Testis (tissue), 2 donors: ENCODE results near the gene MDH1B.

ENCODE experiments used
- CTCF ChIP-seq, 3 experiments: fragments of 450-650 bp in 2 of 3; fragments of 200-600 bp in 1 of 3; sonication (generic) in 1 of 3; IDR thresholded peaks; one replicate each; pipeline ENCODE4 v1.5.1; 2016 to 2019; ENCODE audit warnings: antibody characterized with exemption in 3 of 3, mild to moderate bottlenecking in 2 of 3, moderate library complexity in 1 of 3
- POLR2A ChIP-seq: fragments of 450-650 bp; IDR thresholded peaks from one replicate; pipeline ENCODE4 v1.6.1; 2017; ENCODE audit warnings: antibody characterized with exemption, mild to moderate bottlenecking, moderate library complexity

DNA sequence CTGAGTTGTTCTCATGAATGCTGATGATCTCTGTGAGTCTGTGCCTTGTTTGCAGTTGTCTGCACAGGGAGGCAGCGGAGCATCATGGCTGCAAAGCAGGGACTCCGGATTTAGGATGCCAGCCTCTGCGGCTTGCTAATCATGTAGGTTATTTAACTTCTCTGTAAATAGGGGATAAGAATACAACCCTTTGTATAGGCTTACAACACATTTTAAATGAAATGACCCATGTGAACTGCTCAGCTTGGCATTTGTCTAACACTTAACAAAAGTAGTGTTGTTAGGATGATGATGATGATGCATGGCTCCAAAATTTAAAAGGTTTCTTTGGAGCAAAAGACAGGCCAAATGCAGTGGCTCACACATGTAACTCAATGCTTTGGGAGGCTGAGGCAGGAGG lies 66.3 kb downstream of the MDH1B start:
- no peak for TF ChIP-seq CTCF (IDR thresholded peaks at IDR 0.05)
- no peak for TF ChIP-seq POLR2A
